ENCODE results near the gene LKAAEAR1. TPM values are rescaled to one million over a fixed set of nuclear protein-coding genes. Genes with fewer than 3 reads are reported as not detected.

The LKAAEAR1 gene
- polyA plus RNA-seq, 2 of the 4 experiments (the other 2 are of a cell fraction) = 0.14 to 0.56 TPM

- no peak overlapping the region for H3K27ac ChIP-seq
- CTCF ChIA-PET = interaction anchor here (0.7 to 9.1 kb wide), 17 partner anchors 10 to 547 kb away, joined by 3 to 121 read pairs (median 5); partner anchors contain the start of gene PTK6
- peaks cover 13% of the 10 kb centered on the region for H3K4me1 ChIP-seq
- DNase-seq (ENCODE audit: low read depth in 1 of 2, low spot score in 1 of 2) = no peak
- POLR2A ChIA-PET = interaction anchor here (1.7 kb wide), 1 partner anchor 31 kb away, joined by 4 read pairs; no protein-coding TSS in a partner anchor
- WGBS (ENCODE audit: missing lambda C conversion rate) = 63% methylated on average over 4 of the region's 23 CpGs
- no peak for TF ChIP-seq RAD21 (conservative IDR thresholded peaks at IDR 0.05 in 1 of 2, IDR thresholded peaks at IDR 0.05 in 1 of 2)
- TF ChIP-seq HDAC2 (IDR thresholded peaks at IDR 0.05) = no peak
- no peak for TF ChIP-seq JUNB (IDR thresholded peaks at IDR 0.05)
- no peak for TF ChIP-seq CHD4 (IDR thresholded peaks at IDR 0.05; ENCODE audit: borderline replicate concordance)
- TF ChIP-seq EP300 (IDR thresholded peaks at IDR 0.05) = no peak
- TF ChIP-seq, protein P1, sequence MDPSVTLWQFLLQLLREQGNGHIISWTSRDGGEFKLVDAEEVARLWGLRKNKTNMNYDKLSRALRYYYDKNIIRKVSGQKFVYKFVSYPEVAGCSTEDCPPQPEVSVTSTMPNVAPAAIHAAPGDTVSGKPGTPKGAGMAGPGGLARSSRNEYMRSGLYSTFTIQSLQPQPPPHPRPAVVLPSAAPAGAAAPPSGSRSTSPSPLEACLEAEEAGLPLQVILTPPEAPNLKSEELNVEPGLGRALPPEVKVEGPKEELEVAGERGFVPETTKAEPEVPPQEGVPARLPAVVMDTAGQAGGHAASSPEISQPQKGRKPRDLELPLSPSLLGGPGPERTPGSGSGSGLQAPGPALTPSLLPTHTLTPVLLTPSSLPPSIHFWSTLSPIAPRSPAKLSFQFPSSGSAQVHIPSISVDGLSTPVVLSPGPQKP (IDR thresholded peaks at IDR 0.05; ENCODE audit: low read depth, low read length) = no peak
- TF ChIP-seq MYC (IDR thresholded peaks at IDR 0.05; ENCODE audit: borderline replicate concordance, low read length) = no peak
- no peak for TF ChIP-seq ZFP36 (IDR thresholded peaks at IDR 0.05; ENCODE audit: borderline replicate concordance, partially characterized antibody)
- no peak for TF ChIP-seq NFE2L2 (conservative IDR thresholded peaks at IDR 0.05; ENCODE audit: low read length)
- TF ChIP-seq ESRRA (IDR thresholded peaks at IDR 0.05; ENCODE audit: borderline replicate concordance, low read length) = no peak
- peak overlapping the region; percentile 99; the same call in 1 of the 3 replicates for H3K4me2 ChIP-seq
- no peak for FAIRE-seq
- ATAC-seq = no peak
- H3K9me3 ChIP-seq = no peaks in the 10 kb centered on the region
- H3K4me3 ChIP-seq = no peak overlapping the region
Observed at GRCh38 chr20:64084685-64085152, 521 bp upstream of the LKAAEAR1 start.

DNA sequence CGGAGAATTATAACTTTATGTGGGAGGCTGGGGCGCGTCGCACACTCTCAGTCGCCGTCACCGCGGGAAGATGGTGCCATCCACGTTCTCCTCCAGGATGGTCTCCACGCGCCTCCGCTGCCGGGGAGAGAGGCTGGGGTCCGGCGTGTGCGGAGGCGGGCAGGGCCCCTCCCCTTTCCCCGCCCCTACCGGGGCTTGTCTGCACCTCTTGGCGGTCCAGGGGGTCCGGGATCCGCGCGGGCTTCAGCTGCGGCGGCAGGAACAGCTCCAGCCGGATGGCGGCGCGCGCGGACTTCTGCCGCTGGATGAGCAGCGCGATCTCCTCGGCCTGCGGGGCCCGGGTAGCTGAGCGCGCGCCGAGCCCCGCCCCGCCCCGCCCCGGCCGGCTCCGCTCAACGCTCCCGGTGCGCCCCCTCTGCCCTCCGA is 807 bp downstream of the LKAAEAR1 start:
- Histone ChIP-seq H3K4me3 (peak overlapping the region; percentile 71), H3K4me2 (peak overlapping the region; percentile 99), H3K4me1 (peaks cover 20% of the 10 kb centered on the region), H3K9me3 (no peaks in the 10 kb centered on the region), H3K27ac (peak overlapping the region; percentile 77 to 86)
- CTCF ChIA-PET = interaction anchor here (0.8 to 9.1 kb wide), 22 partner anchors 9 to 546 kb away, joined by 3 to 121 read pairs (median 4); partner anchors contain the start of genes PTK6 and SAMD10
- ATAC-seq (peak; percentile 66 to 85), FAIRE-seq (no peak), DNase-seq (ENCODE audit: low read depth in 1 of 2, low spot score in 1 of 2) (peak; percentile 80 to 87)
- 3% methylated on average over 11 of the region's 52 CpGs for WGBS (ENCODE audit: missing lambda C conversion rate)
- POLR2A ChIA-PET = interaction anchor here (0.5 to 1.7 kb wide), 4 partner anchors 21 to 563 kb away, joined by 4 to 6 read pairs (median 4); partner anchors contain the start of genes PPDPF and TCEA2
- TF ChIP-seq EP300 (IDR thresholded peaks at IDR 0.05) = no peak
- peak; percentile 63 to 80 for TF ChIP-seq RAD21 (conservative IDR thresholded peaks at IDR 0.05 in 1 of 2, IDR thresholded peaks at IDR 0.05 in 1 of 2)
- no peak for TF ChIP-seq ZFP36 (IDR thresholded peaks at IDR 0.05; ENCODE audit: borderline replicate concordance, partially characterized antibody)
- no peak for TF ChIP-seq RFX5 (IDR thresholded peaks at IDR 0.05)
- 0 out of 2 replicates have a peak, but pooled peaks have one; percentile 45 for TF ChIP-seq MAX (IDR thresholded peaks at IDR 0.05)
- TF ChIP-seq USF2 (IDR thresholded peaks at IDR 0.05) = no peak
- no peak for TF ChIP-seq HOXB13 (CRISPR knock-in tag; IDR thresholded peaks at IDR 0.05; ENCODE audit: low read depth)
- no peak for TF ChIP-seq RNF2 (IDR thresholded peaks at IDR 0.05; ENCODE audit: borderline replicate concordance, low read depth)
- peak; percentile 61 for TF ChIP-seq SMC3 (IDR thresholded peaks at IDR 0.05)
- TF ChIP-seq, protein P2, sequence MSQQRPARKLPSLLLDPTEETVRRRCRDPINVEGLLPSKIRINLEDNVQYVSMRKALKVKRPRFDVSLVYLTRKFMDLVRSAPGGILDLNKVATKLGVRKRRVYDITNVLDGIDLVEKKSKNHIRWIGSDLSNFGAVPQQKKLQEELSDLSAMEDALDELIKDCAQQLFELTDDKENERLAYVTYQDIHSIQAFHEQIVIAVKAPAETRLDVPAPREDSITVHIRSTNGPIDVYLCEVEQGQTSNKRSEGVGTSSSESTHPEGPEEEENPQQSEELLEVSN (IDR thresholded peaks at IDR 0.05; ENCODE audit: borderline replicate concordance, low read depth) = peak; percentile 51; the same call in 1 of the 2 replicates
- TF ChIP-seq CTCF (IDR thresholded peaks at IDR 0.05) = peak; percentile 77
- no peak for TF ChIP-seq CBX8 (IDR thresholded peaks at IDR 0.05)
- TF ChIP-seq ZC3H11A (IDR thresholded peaks at IDR 0.05) = no peak
- no peak for TF ChIP-seq CEBPB (IDR thresholded peaks at IDR 0.05)

All from A549 (cell line).